Epidermal melanocyte (primary cell): Measurements from ENCODE around the gene PLEKHA4.
A peak's percentile ranks its signal among the peaks of the same experiment; 100 is the strongest.
"Not testable (repeated sequence)": the region's sequence is repeated elsewhere in the genome, so short reads cannot be mapped to it uniquely, and the experiment has no call there.

Source experiments
- DNase-seq: peaks from one replicate; pipeline ENCODE4 v3.0.0; 2011; ENCODE audit warnings: low spot score; ENCODE audit not compliant: insufficient read length

Gene PLEKHA4

GRCh38 chr19:48798937-48799336 lies 69.5 kb downstream of the PLEKHA4 start:
- no peak for DNase-seq

- no peak for DNase-seq
Observed at GRCh38 chr19:48797103-48797502, 71.3 kb downstream of the PLEKHA4 start.

- no peak for DNase-seq
Observed at GRCh38 chr19:48796298-48797083, 71.9 kb downstream of the PLEKHA4 start.

- no peak for DNase-seq
Observed at GRCh38 chr19:48795685-48796070, 72.7 kb downstream of the PLEKHA4 start.

GRCh38 chr19:48795055-48795684 lies 73.2 kb downstream of the PLEKHA4 start:
- peak; percentile 97 for DNase-seq

- no peak for DNase-seq
Observed at GRCh38 chr19:48794291-48794690, 74.1 kb downstream of the PLEKHA4 start.

- DNase-seq, result no peak
Observed at GRCh38 chr19:48793271-48793670, 75.1 kb downstream of the PLEKHA4 start.

- not testable (repeated sequence) for DNase-seq
Observed at GRCh38 chr19:48787331-48787730, 81.1 kb downstream of the PLEKHA4 start.
